Large intestine (tissue), 3 donors: ENCODE results near the gene GOLGA8M. TPM values are rescaled to one million over a fixed set of nuclear protein-coding genes. Genes with fewer than 3 reads are reported as not detected.
"Not testable (repeated sequence)": the region's sequence is repeated elsewhere in the genome, so short reads cannot be mapped to it uniquely, and the experiment has no call there.

ENCODE experiments used
- DNase-seq, 2 donors: peaks; one replicate each; pipeline versions ENCODE4 v3.0.0 to v3.0.0-alpha.2; 2013
- H3K27ac ChIP-seq: one replicate; pipeline ENCODE4 v1.5.1; 2013; ENCODE audit warnings: low read length
- H3K27me3 ChIP-seq: 2 replicates; pipeline ENCODE4 v1.6.1; 2013; ENCODE audit warnings: low read length; ENCODE audit not compliant: control insufficient read depth, insufficient read depth
- H3K36me3 ChIP-seq: 2 replicates; pipeline ENCODE4 v1.6.1; 2013; ENCODE audit warnings: low read length; ENCODE audit not compliant: control insufficient read depth, insufficient read depth
- H3K4me1 ChIP-seq: one replicate; pipeline ENCODE4 v1.6.1; 2013; ENCODE audit warnings: low read length; ENCODE audit not compliant: control insufficient read depth, insufficient read depth
- H3K4me3 ChIP-seq: one replicate; pipeline ENCODE4 v1.5.1; 2013; ENCODE audit warnings: low read length
- H3K9me3 ChIP-seq: one replicate; pipeline ENCODE4 v1.6.1; 2013; ENCODE audit warnings: mild to moderate bottlenecking, low read depth, low read length, moderate library complexity; ENCODE audit not compliant: control insufficient read depth
- WGBS: methylation state at CpG from one replicate; pipeline ENCODE4 v1.1.5; 2013; ENCODE audit warnings: low lambda C conversion rate; ENCODE audit not compliant: insufficient coverage; 5-methylcytosine and 5-hydroxymethylcytosine counted together
- polyA plus RNA-seq: library from polyadenylated mRNA; unstranded; fragments of 120-200 nt; gene quantifications from one replicate; pipeline ENCODE4 v1.2.1, GENCODE V29; 2013

The GOLGA8M gene
- polyA plus RNA-seq, 1 donor, result 1.3 TPM

- not testable (repeated sequence) for H3K27me3 ChIP-seq, H3K27ac ChIP-seq, H3K9me3 ChIP-seq, H3K36me3 ChIP-seq, H3K4me1 ChIP-seq, DNase-seq, H3K4me3 ChIP-seq
- WGBS, result no CpG with 5 or more reads among the region's 7 CpGs
Observed at GRCh38 chr15:28660750-28661149, 51.5 kb downstream of the GOLGA8M start.

GRCh38 chr15:28656018-28656360 lies 56.2 kb downstream of the GOLGA8M start:
- not testable (repeated sequence) for H3K27me3 ChIP-seq, H3K36me3 ChIP-seq, H3K9me3 ChIP-seq, DNase-seq, H3K4me3 ChIP-seq, H3K27ac ChIP-seq, H3K4me1 ChIP-seq
- no CpG with 5 or more reads among the region's 4 CpGs for WGBS

DNA sequence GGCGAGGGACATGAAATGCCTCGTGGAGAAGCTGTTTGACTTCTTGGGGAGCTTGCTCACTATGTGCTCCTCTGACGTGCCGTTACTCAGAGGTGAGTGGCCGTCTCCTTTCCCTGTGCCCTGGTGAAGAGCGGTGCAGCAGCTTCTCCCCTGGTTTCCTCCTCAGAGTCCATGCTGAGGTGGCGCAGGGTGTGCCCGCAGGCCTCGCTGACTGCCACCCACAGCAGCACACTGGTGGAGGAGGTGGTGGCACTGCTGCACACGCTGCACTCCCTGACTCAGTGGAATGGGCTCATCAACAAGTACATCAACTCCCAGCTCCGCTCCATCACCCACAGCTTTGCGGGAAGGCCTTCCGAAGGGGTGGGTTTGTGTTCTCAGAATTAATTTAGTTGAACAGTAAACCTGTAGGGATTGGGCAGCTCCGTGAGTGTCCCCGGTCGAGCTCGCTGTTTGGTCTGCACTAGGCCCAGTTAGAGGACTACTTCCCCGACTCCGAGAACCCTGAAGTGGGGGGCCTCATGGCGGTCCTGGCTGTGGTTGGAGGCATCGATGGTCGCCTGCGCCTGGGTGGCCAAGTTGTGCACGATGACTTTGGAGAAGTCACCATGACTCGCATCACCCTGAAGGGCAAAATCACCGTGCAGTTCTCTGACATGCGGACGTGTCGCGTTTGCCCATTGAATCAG lies 56.7 kb downstream of the GOLGA8M start:
- not testable (repeated sequence) for H3K27ac ChIP-seq, H3K27me3 ChIP-seq, H3K9me3 ChIP-seq, H3K36me3 ChIP-seq, DNase-seq, H3K4me3 ChIP-seq, H3K4me1 ChIP-seq
- no CpG with 5 or more reads among the region's 30 CpGs for WGBS

GRCh38 chr15:28654194-28654593 lies 58.0 kb downstream of the GOLGA8M start:
- not testable (repeated sequence) for H3K36me3 ChIP-seq, H3K27me3 ChIP-seq, H3K4me3 ChIP-seq, H3K27ac ChIP-seq, H3K4me1 ChIP-seq, DNase-seq, H3K9me3 ChIP-seq
- no CpG with 5 or more reads among the region's 11 CpGs for WGBS

GRCh38 chr15:28652538-28652937 lies 59.7 kb downstream of the GOLGA8M start:
- not testable (repeated sequence) for H3K9me3 ChIP-seq, H3K36me3 ChIP-seq, DNase-seq, H3K4me3 ChIP-seq, H3K27me3 ChIP-seq, H3K27ac ChIP-seq, H3K4me1 ChIP-seq
- WGBS, result no CpG with 5 or more reads among the region's 10 CpGs

Other genes starting within 250 kb of the GOLGA8M start
- not detected for gene GOLGA8G, start 179.4 kb downstream of the GOLGA8M start, polyA plus RNA-seq
- gene GOLGA6L25, start 158.9 kb downstream of the GOLGA8M start, polyA plus RNA-seq, result not detected
- gene GOLGA6L7, start 136.2 kb upstream of the GOLGA8M start, polyA plus RNA-seq, result 0.18 TPM
- gene APBA2, start 173.6 kb upstream of the GOLGA8M start, polyA plus RNA-seq, result 3.5 TPM